ENCODE results near the gene AFTPH. TPM values are rescaled to one million over a fixed set of nuclear protein-coding genes. Genes with fewer than 3 reads are reported as not detected.

AFTPH gene
- total and polyA plus RNA-seq, 12 donors, result 7.9 to 22.3 (median 11.0) TPM

- TF ChIP-seq CTCF (IDR thresholded peaks at IDR 0.05), result no peak
- no peaks in the 10 kb centered on the region for H3K27me3 ChIP-seq
- DNase-seq (no peak), ATAC-seq (no peak)
- WGBS, 2 donors, result 92 to 94% methylated on average over 6 of the region's 6 CpGs
- no peak overlapping the region for H3K4me3 ChIP-seq
- H3K4me1 ChIP-seq, result peaks cover 0 to 22% (median 4%) of the 10 kb centered on the region in 9 donors
- intact Hi-C loops (cut with DNase I), result loop anchor here (2.0 to 10.0 kb wide), 7 partner anchors 41 to 529 kb away; partner anchors contain the start of gene AFTPH (in 4 of the 10)
- H3K27ac ChIP-seq, result no peak overlapping the region
- peaks cover 0 to 16% (median 0%) of the 10 kb centered on the region in 9 donors for H3K36me3 ChIP-seq
- no peaks in the 10 kb centered on the region for H3K9me3 ChIP-seq
These were observed 39.4 kb downstream of the AFTPH start for GRCh38 chr2:64563436-64563938.

GRCh38 chr2:64565949-64566710, 42.0 kb downstream of the AFTPH start:
- ATAC-seq, result no peak
- TF ChIP-seq CTCF (IDR thresholded peaks at IDR 0.05), result no peak
- H3K4me1 ChIP-seq, result peaks cover 0 to 17% (median 0%) of the 10 kb centered on the region in 9 donors
- no peaks in the 10 kb centered on the region for H3K9me3 ChIP-seq
- H3K36me3 ChIP-seq, result peaks cover 0 to 37% (median 0%) of the 10 kb centered on the region in 9 donors
- no peak overlapping the region for H3K27ac ChIP-seq
- no peak overlapping the region for H3K4me3 ChIP-seq
- DNase-seq, result no peak
- H3K27me3 ChIP-seq, result no peaks in the 10 kb centered on the region
- intact Hi-C loops (cut with DNase I), result loop anchor here in 3 of 10 donors (10.0 kb wide), 2 partner anchors 521 to 531 kb away; no protein-coding TSS in a partner anchor
- 93 to 100% methylated on average over 1 of the region's 1 CpG for WGBS, 2 donors

- no peak overlapping the region for H3K27ac ChIP-seq
- no peak overlapping the region for H3K4me3 ChIP-seq
- WGBS, 2 donors, result 68 to 85% methylated on average over 6 of the region's 6 CpGs
- H3K36me3 ChIP-seq, result peaks cover 0 to 50% (median under 1%) of the 10 kb centered on the region in 9 donors
- DNase-seq, result no peak
- H3K27me3 ChIP-seq, result no peaks in the 10 kb centered on the region
- peaks cover 0 to 13% (median 0%) of the 10 kb centered on the region in 9 donors for H3K4me1 ChIP-seq
- intact Hi-C loops (cut with DNase I), result loop anchor here in 3 of 10 donors (10.0 kb wide), 2 partner anchors 523 to 533 kb away; no protein-coding TSS in a partner anchor
- no peak for ATAC-seq
- H3K9me3 ChIP-seq, result no peaks in the 10 kb centered on the region
- TF ChIP-seq CTCF (IDR thresholded peaks at IDR 0.05), result no peak
These were observed 43.3 kb downstream of the AFTPH start for GRCh38 chr2:64567473-64567872.

GRCh38 chr2:64568836-64569235, 44.7 kb downstream of the AFTPH start:
- no peak for DNase-seq
- WGBS, 2 donors, result 97 to 98% methylated on average over 7 of the region's 7 CpGs
- TF ChIP-seq CTCF (IDR thresholded peaks at IDR 0.05), result no peak
- intact Hi-C loops (cut with DNase I), result loop anchor here in 3 of 10 donors (10.0 kb wide), 2 partner anchors 524 to 534 kb away; no protein-coding TSS in a partner anchor
- Histone ChIP-seq H3K36me3 (peaks cover 0 to 64% (median 12%) of the 10 kb centered on the region in 9 donors), H3K27ac (no peak overlapping the region), H3K27me3 (no peaks in the 10 kb centered on the region), H3K9me3 (no peaks in the 10 kb centered on the region), H3K4me3 (no peak overlapping the region), H3K4me1 (peaks cover 0 to 12% (median 0%) of the 10 kb centered on the region in 9 donors)
- no peak for ATAC-seq

Data from heart right ventricle (tissue), 16 donors.